Heart right ventricle (tissue), 16 donors: Measurements from ENCODE around the gene PPP3CA. TPM values are rescaled to one million over a fixed set of nuclear protein-coding genes. Genes with fewer than 3 reads are reported as not detected.

Experiments used
- ATAC-seq, 8 donors: fragments of 200-7000 bp; cut with Tn5 transposase; one replicate each; pipeline ENCODE4 v1.9.1; 2020; ENCODE audit warnings: mild to moderate bottlenecking in 8 of 8, moderate library complexity in 8 of 8, moderate number of reproducible peaks in 1 of 8
- DNase-seq, 2 donors: peaks; one replicate each; pipeline ENCODE4 v3.0.0-alpha.2; 2020
- H3K27ac ChIP-seq, 10 donors: fragments of 200-600 bp; sonication (generic) in 2 of 10; one replicate each; pipeline versions ENCODE4 v1.5.0 to v1.8.0; 2020 to 2022; ENCODE audit warnings: mild to moderate bottlenecking in 3 of 10
- H3K27me3 ChIP-seq, 7 donors: fragments of 200-600 bp; one replicate each; pipeline ENCODE4 v1.8.0; 2021 to 2022; ENCODE audit warnings: mild to moderate bottlenecking in 2 of 7
- H3K36me3 ChIP-seq, 9 donors: fragments of 200-600 bp; sonication (generic) in 1 of 9; one replicate each; pipeline versions ENCODE4 v1.5.0 to v1.8.0; 2020 to 2022; ENCODE audit warnings: mild to moderate bottlenecking in 2 of 9
- H3K4me1 ChIP-seq, 9 donors: fragments of 200-600 bp; sonication (generic) in 1 of 9; one replicate each; pipeline versions ENCODE4 v1.5.0 to v1.8.0; 2020 to 2022; ENCODE audit warnings: mild to moderate bottlenecking in 4 of 9
- H3K4me3 ChIP-seq, 10 donors: fragments of 200-600 bp; sonication (generic) in 2 of 10; one replicate each; pipeline versions ENCODE4 v1.5.0 to v1.8.0; 2020 to 2022; ENCODE audit warnings: mild to moderate bottlenecking in 7 of 10, moderate library complexity in 2 of 10
- H3K9me3 ChIP-seq, 11 donors: fragments of 200-600 bp in 10 of 11; sonication (generic) in 2 of 11; one replicate each; pipeline versions ENCODE4 v1.5.0 to v1.8.0; 2013 to 2022; ENCODE audit warnings: mild to moderate bottlenecking in 2 of 11, control low read depth in 1 of 11, moderate library complexity in 1 of 11
- CTCF ChIP-seq, 9 donors: fragments of 200-600 bp; sonication (generic) in 2 of 9; IDR thresholded peaks; one replicate each; pipeline versions ENCODE4 v1.5.0 to v1.8.0; 2021 to 2022; ENCODE audit warnings: antibody characterized with exemption in 9 of 9, mild to moderate bottlenecking in 5 of 9, moderate library complexity in 1 of 9
- WGBS, 2 donors: extraction: QIAGEN DNeasy Blood & Tissue Kit; methylation state at CpG; one replicate each; pipeline ENCODE4 v1.1.7; 2013; ENCODE audit warnings: inconsistent platforms in 1 of 2; 5-methylcytosine and 5-hydroxymethylcytosine counted together
- intact Hi-C, 10 donors: fragments of 100-400 bp; cut with DNase I; formaldehyde crosslinking; loops; one replicate each; pipeline versions ENCODE4 v1.11.1 to v1.14.2; 2022
- microRNA-seq, 2 donors: library from miRNA; unstranded; fragments of <30 nt; microRNA quantifications; one replicate each; pipeline ENCODE4 v1.2.0, GENCODE V29; 2021
- polyA plus RNA-seq, 2 donors: library from polyadenylated mRNA; stranded (reverse); fragments of 200-250 nt; gene quantifications; one replicate each; pipeline ENCODE4 v1.2.3, GENCODE V29; 2013
- total RNA-seq, 10 donors: library from RNA; stranded (reverse); fragmentation: NEBNext Ultra II Directional in 3 of 10; extraction: Animal tissue kit (Norgen Biotek cat#: 25700) in 3 of 10; gene quantifications; one replicate each; pipeline versions ENCODE4 v1.2.1 to v1.2.4, GENCODE V29; 2021 to 2023
- donor health status: Arrhythmogenic right ventricular cardiomyopathy.
- donor health status: ischemic (EF 13 %, LVEDD 7.1; RV severe dilation, severe dysfunction).
- donor health status: healthy with polysubstance abuse.
- donor health status: DM: no; HTN: yes; CAD: no.
- donor health status: DM: no; HTN: no; CAD: no.
- donor health status: ischemic (EF 25% LVEDD 6.9; RV normal size, moderate dysfunction).
- donor health status: ischemic (EF 25% LVEDD 5.7; RV mildly dilated, moderate dysfunction).
- donor health status: healthy.
- donor health status: DM: yes; HTN: yes; CAD: no.
- donor health status: Ischemic cardiomyopathy.
- donor health status: ischemic (EF 35%, LVEDD 5.7; RV mildly dilated, moderate dysfunction).
- donor health status: nonischemic (EF 11% LVEDD 7.7; RV severe dilation, severe dysfunction).
- donor health status: DM: yes; HTN: yes; CAD: no.
- donor health status: PGD.
- donor health status: ischemic (EF 29% LVEDD 5.4; RV normal size, mild dysfunction).
- donor health status: nonischemic (EF 23%, LVEDD 6.1; RV moderate dilation, normal function).

PPP3CA gene
- total and polyA plus RNA-seq, 12 donors, result 8.1 to 30.8 (median 19.1) TPM

- no peak for DNase-seq
- no peak for ATAC-seq
- peaks cover 0 to 37% (median 10%) of the 10 kb centered on the region in 9 donors for H3K4me1 ChIP-seq
- 61% methylated on average over 4 of the region's 4 CpGs for WGBS, 2 donors
- H3K27me3 ChIP-seq, result no peaks in the 10 kb centered on the region
- no peaks in the 10 kb centered on the region for H3K9me3 ChIP-seq
- no peak for TF ChIP-seq CTCF (IDR thresholded peaks at IDR 0.05)
- no peak overlapping the region for H3K4me3 ChIP-seq
- intact Hi-C loops, result no loop called here
- no peak overlapping the region for H3K27ac ChIP-seq
- H3K36me3 ChIP-seq, result no peaks in the 10 kb centered on the region
Measured at GRCh38 chr4:100979736-100980135, 367.6 kb downstream of the PPP3CA start.

- intact Hi-C loops, result no loop called here
- peak overlapping the region in 4 of 10 donors; percentile 10 to 36 (median 12) for H3K27ac ChIP-seq
Measured at GRCh38 chr4:100977746-100978397, 369.5 kb downstream of the PPP3CA start.

GRCh38 chr4:100977274-100977673 is 370.1 kb downstream of the PPP3CA start:
- peaks cover 0 to 26% (median 10%) of the 10 kb centered on the region in 9 donors for H3K4me1 ChIP-seq
- intact Hi-C loops, result no loop called here
- H3K4me3 ChIP-seq, result no peak overlapping the region
- no peaks in the 10 kb centered on the region for H3K36me3 ChIP-seq
- H3K27me3 ChIP-seq, result no peaks in the 10 kb centered on the region
- DNase-seq, result no peak
- no peak for TF ChIP-seq CTCF (IDR thresholded peaks at IDR 0.05)
- H3K27ac ChIP-seq, result peak overlapping the region in 4 of 10 donors; percentile 10 to 36 (median 12)
- ATAC-seq, result peak in 1 of 8 donors; percentile 24
- H3K9me3 ChIP-seq, result no peaks in the 10 kb centered on the region

More at GRCh38 chr4:100977746-100978397, 369.5 kb downstream of the PPP3CA start:
- DNase-seq, result peak in 1 of 2 donors; percentile 4
- H3K36me3 ChIP-seq, result no peaks in the 10 kb centered on the region
- no peak overlapping the region for H3K4me3 ChIP-seq
- no peaks in the 10 kb centered on the region for H3K9me3 ChIP-seq
- H3K4me1 ChIP-seq, result peaks cover 0 to 31% (median 10%) of the 10 kb centered on the region in 9 donors
- peak; percentile 58 to 87 (median 82) for ATAC-seq
- no peaks in the 10 kb centered on the region for H3K27me3 ChIP-seq
- WGBS, 2 donors, result 57 to 70% methylated on average over 3 of the region's 3 CpGs
- no peak for TF ChIP-seq CTCF (IDR thresholded peaks at IDR 0.05)

Small RNAs within 50 kb of the gene (microRNA-seq; reads per million reads assigned to microRNA genes)
- 1.8 to 2.0 reads per million in 2 donors for gene MIR1255A
- 0 reads per million in 2 donors for gene MIR8066
